Measurements from ENCODE around the gene SLC5A3.

Gene SLC5A3

DNA sequence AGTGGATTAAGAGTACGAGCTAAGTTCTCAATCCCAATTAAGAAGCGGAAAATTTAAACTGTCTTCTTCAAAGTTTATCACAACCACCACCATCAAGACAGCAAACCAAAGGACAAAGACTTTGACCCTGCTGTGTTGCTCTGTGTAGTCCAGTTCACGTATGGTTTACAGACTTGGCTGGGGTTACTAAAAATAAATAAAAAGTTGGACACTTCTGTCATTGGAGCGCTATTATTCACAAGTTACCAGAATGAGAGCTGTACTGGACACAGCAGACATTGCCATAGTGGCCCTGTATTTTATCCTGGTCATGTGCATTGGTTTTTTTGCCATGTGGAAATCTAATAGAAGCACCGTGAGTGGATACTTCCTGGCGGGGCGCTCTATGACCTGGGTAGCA, 21.6 kb downstream of the SLC5A3 start:
- no peak for DNase-seq (ENCODE audit: low read depth, low spot score)
- no peak overlapping the region for H3K27ac ChIP-seq

DNA sequence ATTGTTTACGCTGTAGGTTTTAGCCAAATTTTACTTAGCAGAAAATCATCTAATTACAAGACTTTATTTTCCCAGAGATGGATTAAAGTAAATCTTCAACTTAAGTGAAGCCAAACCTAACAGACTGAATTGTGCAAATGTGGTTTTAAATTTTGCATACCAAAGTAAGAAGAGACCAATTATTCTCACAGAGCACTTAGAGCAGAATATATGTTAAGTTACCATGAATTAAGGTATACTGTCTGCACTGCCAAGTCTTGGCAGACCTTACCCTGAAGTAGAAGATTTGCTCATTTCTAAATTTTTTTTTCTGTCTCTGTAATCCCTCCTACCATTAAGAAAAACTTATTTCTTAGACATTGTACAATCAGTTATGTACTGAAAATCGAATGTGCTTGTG, 24.1 kb downstream of the SLC5A3 start:
- DNase-seq (ENCODE audit: low read depth, low spot score): no peak
- no peak overlapping the region for H3K27ac ChIP-seq

- no peak for DNase-seq (ENCODE audit: low read depth, low spot score)
- H3K27ac ChIP-seq: no peak overlapping the region
Measured at GRCh38 chr21:34100337-34100736, 27.0 kb downstream of the SLC5A3 start.

DNA sequence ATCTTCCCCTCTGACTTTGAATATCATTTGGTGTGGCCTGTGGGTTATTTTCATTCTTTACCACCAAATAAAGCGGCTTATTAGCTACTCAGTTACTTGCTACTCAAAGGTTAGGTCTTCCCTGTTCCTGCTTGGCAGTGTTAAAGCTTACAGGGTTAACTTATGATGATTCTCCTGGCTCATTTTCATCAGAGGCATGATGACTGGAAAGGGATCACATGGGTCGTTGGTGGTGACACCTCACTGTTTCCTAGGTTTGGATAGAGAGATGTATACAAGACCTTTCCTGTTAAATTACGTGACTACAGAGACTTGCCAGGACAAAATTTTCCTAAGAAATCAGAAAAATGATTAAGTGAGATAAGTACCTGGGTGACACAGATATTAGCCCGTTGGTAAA, 27.4 kb downstream of the SLC5A3 start:
- H3K27ac ChIP-seq: no peak overlapping the region
- no peak for DNase-seq (ENCODE audit: low read depth, low spot score)

DNA sequence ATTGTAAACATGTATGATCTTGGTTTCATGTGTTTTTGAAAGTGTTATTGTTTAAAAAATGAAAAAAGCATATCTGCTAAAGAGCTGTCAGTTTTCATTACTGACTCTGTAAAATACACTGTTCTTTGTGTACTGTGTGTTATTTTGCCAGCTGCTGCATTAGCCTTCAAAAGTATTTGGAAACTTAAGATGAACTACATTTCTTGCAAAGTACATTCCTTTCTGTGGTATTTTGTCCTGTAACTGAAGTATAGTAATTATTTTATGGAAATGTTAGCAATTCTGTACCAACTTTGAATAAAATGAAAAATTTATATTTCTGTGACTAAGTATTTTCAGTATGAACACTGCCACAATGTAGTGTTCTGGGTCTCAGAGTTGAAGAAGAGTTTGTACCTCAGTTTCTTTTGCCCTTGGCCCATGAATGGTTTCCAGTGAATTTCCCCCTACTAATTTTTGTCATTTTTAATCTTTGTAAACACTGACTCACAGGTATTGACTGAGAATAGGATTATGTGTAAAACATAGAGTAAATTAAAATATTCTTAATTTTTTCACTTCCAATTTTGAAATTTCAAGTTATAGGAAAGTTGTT, 32.7 kb downstream of the SLC5A3 start:
- no peak for DNase-seq (ENCODE audit: low read depth, low spot score)
- H3K27ac ChIP-seq: no peak overlapping the region

- DNase-seq (ENCODE audit: low read depth, low spot score): no peak
- H3K27ac ChIP-seq: no peak overlapping the region
Measured at GRCh38 chr21:34107606-34108005, 34.2 kb downstream of the SLC5A3 start.

DNA sequence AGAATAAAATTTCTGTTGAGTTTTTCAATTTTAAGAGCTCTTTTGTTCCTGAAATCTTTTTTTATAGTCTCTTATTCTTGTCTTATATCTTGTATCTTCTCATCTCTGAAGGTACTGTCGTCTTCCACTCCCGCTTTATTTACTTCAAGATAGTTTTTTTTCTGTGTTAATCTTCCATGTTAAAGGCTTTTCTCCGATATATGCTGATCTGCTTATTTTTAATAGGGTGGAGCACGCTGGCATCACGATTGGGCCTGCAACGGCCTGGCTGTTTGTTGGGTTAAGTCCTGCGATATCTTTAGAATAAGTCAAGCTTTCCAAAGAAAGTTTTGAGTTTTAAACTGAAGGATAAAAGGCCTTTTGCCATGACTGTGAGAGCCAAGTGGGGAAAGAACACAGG, 35.7 kb downstream of the SLC5A3 start:
- no peak for DNase-seq (ENCODE audit: low read depth, low spot score)
- H3K27ac ChIP-seq: no peak overlapping the region

- no peak overlapping the region for H3K27ac ChIP-seq
- no peak for DNase-seq (ENCODE audit: low read depth, low spot score)
Measured at GRCh38 chr21:34110594-34111202, 37.3 kb downstream of the SLC5A3 start.

GRCh38 chr21:34112316-34113033, 39.1 kb downstream of the SLC5A3 start:
- no peak for DNase-seq (ENCODE audit: low read depth, low spot score)
- H3K27ac ChIP-seq: no peak overlapping the region

GRCh38 chr21:34113842-34114241, 40.5 kb downstream of the SLC5A3 start:
- no peak for DNase-seq (ENCODE audit: low read depth, low spot score)

GRCh38 chr21:34115160-34115559, 41.8 kb downstream of the SLC5A3 start:
- DNase-seq (ENCODE audit: low read depth, low spot score): no peak
- no peak overlapping the region for H3K27ac ChIP-seq

More at GRCh38 chr21:34113842-34114241, 40.5 kb downstream of the SLC5A3 start:
- H3K27ac ChIP-seq: no peak overlapping the region

DNA sequence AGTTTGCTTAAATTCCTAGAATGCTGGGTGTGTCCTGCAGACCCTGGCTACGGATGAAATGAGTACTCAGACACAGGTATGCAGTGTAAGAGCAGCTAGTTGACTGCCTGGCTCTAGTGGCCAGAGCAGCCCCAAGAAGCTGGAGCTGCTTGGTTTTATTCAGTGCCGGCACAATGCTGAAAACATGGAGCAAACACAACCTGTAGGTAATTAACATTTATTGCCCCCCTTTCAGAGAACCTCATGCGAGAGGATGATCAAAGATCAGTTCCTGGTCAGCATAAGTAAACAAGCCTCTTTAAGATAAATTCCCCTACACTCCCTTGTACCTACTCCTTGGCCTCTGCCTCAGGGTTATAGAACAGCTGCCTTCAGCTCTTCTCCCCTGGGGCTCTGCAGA, 43.2 kb downstream of the SLC5A3 start:
- no peak for DNase-seq (ENCODE audit: low read depth, low spot score)
- H3K27ac ChIP-seq: no peak overlapping the region

- no peak for DNase-seq (ENCODE audit: low read depth, low spot score)
- no peak overlapping the region for H3K27ac ChIP-seq
Measured at GRCh38 chr21:34120867-34121266, 47.5 kb downstream of the SLC5A3 start.

GRCh38 chr21:34122047-34122446, 48.7 kb downstream of the SLC5A3 start:
- no peak for DNase-seq (ENCODE audit: low read depth, low spot score)
- no peak overlapping the region for H3K27ac ChIP-seq
